OCI-LY7 (cell line): ENCODE results near the gene FANCC.

Experiments used
- EZH2phosphoT487 ChIP-seq: fragments of 200-600 bp; sonication (generic); IDR thresholded peaks from 2 replicates; pipeline ENCODE4 v1.6.1; 2018; ENCODE audit warnings: low read depth, borderline replicate concordance, mild to moderate bottlenecking, mixed run types, antibody characterized with exemption, low read length, moderate library complexity, mixed read lengths
- TF ChIP-seq, protein P1 (sequence below): fragments of 200-600 bp; sonication (generic); conservative IDR thresholded peaks from 2 replicates; pipeline ENCODE4 v1.5.1; 2014; ENCODE audit warnings: mild to moderate bottlenecking, antibody characterized with exemption, low read length, moderate library complexity, mixed read lengths

GRCh38 chr9:95090023-95090791 lies 227.3 kb downstream of the FANCC start:
- TF ChIP-seq, protein P1, sequence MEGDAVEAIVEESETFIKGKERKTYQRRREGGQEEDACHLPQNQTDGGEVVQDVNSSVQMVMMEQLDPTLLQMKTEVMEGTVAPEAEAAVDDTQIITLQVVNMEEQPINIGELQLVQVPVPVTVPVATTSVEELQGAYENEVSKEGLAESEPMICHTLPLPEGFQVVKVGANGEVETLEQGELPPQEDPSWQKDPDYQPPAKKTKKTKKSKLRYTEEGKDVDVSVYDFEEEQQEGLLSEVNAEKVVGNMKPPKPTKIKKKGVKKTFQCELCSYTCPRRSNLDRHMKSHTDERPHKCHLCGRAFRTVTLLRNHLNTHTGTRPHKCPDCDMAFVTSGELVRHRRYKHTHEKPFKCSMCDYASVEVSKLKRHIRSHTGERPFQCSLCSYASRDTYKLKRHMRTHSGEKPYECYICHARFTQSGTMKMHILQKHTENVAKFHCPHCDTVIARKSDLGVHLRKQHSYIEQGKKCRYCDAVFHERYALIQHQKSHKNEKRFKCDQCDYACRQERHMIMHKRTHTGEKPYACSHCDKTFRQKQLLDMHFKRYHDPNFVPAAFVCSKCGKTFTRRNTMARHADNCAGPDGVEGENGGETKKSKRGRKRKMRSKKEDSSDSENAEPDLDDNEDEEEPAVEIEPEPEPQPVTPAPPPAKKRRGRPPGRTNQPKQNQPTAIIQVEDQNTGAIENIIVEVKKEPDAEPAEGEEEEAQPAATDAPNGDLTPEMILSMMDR: no peak
- no peak for TF ChIP-seq EZH2phosphoT487
